ENCODE data around the gene SESN3.

Gene SESN3

DNA sequence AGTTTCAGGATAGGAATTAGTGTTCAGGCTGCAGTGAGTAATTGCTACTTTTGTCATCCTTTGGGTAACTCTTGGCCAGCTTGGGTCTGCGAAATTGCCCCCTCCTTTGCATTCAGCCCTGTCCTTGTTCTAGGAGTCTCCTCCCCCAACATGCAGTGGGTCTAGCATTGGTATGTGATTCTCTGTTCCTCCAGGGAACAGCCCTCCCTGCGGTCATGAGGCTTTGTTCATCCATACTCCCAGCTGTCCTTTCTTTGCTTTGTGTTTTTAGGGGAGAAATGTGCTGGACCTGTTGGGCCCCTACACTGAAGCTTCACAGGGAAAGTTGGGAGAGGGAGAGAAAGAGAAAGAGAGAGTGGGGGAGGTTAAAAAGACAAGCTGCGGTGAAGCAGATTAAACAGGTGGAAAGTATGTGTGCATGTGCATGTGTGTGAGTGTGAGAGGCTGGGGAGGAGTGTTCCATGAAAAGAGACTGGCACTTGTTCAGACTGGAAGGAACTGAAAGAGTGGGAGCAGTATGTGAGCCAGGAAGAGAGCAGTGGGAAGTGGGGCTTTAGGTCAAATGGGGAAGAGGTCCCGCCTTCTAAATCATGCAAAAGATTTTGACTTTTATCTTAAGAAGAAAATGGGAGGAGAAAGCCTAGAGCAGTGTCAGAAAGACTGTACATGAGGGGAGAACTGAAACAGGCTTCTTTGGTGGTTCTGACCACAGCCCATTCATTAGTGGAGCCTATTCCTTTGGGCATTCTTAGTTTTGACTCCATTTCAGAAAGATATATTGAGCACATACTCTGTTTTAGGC lies 17.9 kb upstream of the SESN3 start:
- DNase-seq = no peak

DNA sequence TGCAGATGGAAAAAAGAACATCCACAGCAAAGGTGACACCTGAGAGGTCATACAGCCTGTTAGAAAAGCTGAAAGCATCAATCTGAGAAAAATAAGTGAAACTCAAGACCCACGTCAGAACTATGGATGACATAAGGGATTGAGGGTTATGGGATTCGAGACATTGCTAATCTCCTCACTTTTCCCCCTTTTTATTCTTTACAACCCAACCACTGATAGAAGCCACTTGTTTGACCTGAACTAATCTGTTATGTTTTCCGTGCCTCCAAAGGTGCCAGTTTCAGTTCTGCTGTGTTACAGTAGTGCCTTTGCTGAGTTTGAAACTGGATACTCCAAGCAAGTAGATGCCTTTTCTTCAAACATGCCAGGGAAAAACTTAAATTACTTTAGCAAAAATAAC lies 16.9 kb upstream of the SESN3 start:
- DNase-seq = no peak

DNA sequence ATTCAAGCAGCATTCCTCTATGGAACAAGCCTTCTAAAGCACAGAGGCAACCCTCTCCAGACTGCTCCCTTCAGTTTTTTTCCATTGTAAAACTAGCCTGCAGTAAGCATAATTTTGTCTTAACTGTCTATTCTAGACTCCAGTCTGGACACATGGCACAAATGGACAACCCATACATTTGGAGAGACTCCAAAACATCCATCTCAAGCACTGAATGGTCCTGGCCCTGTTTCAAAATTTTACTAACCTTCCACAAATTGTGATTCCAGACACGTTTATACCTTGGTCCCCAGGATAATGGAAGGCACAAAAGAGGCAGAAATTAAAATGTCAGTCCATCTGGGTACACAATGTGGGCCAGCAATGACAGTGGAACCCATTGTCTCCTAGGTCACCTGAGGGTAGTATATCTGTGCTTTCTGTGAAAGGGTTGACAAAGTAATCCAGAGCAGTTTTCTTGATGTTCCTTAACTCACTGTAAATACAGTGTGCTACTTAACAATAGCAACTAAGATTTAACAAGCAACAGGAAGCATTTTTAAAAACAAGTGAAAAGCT lies 16.2 kb upstream of the SESN3 start:
- DNase-seq = no peak

DNA sequence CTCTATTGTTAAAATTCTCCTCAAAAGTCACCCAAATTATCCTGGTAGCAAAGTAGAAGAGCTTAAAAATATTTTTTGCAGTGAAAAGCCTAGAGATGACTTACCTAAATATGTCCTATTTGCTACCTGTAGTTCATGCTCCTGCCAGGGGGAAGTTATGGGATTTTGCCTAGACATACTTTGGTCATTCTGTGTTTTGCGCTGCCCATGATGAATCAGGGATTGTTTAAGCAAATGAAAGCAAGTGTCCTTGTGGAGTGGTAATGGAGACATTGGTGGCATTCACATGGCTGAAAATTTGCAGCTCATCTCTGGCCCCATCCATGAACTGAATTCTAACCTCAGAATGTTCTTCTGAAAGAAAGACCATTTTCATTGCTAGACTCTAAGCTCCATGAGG lies 14.6 kb upstream of the SESN3 start:
- no peak for DNase-seq

DNA sequence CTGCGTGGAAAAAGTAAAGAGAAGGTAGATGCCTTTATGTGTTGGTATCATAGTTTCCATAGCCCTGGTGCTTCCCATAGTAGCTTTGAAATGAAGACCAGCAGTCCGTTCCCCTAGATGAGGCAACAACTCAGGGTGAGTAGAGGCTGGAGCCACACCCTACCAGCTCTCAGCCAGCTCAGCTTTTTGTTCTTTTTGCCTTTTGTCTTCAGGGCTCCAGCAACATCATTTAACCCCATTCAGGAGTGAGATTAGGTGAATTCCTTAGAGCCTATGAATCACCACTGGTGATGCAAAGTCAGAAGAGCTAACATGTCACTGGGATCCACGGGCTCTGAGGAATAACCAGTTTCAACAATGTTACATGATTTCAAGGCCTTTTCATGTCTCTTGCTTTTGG lies 14.0 kb upstream of the SESN3 start:
- no peak for DNase-seq

DNA sequence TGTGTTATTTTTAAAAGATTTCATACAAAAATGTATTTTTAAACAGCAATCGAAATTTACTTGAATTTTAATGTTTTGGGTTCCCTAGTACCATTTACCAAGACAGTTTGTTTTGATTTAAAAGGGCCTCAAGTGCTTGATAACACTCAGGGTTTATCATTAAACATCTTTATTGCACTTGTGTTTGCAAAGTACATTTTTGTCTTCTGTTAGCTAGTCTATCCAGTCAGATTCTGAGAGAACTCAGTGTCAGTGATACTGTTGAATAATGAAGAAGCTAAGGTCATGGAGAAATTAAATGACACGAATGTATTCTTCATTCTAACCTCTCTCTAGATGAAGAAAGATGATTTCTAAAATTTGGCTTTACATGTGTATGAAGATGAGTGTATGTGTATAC lies 12.7 kb upstream of the SESN3 start:
- no peak for DNase-seq

DNA sequence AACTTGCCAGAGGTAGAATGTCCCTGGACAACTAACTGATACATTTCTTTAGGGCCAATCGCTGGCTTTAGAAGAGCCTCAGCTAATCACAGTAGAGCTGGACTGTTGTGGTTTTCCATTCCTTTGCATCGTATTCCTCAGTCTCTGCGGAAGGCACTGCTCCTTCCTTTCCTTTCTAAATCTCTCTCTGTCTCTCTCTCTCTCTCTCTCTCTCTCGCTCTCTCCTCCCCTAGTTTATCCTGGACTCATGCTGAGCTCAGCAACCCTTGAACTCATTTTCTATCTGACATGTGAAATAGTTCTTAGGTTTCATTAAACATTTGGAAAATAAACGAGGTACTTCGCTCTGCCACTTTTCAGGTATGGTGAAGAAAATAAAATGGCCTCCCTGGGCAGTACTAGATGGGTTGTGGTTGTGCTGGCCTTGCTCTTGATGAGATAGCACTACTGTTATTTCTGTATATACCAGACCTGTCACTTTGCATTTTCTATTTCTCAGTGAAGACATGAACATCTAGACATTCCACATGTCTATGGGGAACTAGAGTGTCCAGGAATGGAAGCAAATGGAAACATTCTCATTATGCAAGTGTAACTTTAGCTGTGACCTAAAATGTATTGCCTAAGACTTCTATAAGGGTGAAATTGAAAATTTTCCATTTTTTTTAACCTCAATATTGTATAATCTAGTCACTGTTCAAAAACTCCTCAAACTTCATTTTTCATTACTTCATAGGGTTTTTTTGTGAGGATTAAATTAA lies 12.0 kb upstream of the SESN3 start:
- DNase-seq = no peak

DNA sequence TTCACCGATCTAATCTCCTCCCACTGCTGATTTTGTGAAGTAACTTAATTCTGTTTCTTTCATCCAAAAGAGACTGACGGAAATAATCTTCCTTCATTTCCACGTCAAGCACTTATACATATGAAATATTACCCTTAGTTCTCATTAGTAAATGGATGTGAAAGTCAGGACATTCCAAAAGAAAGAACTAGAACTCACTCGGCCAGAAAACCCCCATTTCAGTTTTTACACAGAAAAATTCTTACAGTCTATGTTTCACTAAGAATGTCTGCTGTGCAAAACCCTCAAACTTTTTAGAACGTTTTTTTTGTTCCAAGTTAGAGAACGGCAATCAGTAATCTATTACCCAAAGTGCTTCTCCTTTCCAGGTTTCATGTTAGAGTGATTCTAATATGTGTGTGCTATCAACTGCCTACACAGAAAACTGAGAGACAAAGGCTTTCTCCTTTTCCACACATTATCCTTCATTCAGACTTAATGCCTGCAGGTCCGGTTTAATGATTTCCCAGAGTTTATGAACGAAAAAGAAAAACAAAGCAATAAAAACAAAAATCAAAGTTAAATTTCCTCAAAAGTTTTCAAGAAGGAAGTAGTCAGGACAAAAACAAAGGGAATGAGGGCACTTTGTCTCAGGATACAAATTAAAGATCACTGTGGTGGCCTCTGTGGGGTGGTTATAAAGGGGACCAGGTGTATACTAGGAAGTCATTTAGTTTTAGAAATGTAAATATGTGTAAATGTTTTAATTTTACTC lies 11.3 kb upstream of the SESN3 start:
- DNase-seq = no peak

DNA sequence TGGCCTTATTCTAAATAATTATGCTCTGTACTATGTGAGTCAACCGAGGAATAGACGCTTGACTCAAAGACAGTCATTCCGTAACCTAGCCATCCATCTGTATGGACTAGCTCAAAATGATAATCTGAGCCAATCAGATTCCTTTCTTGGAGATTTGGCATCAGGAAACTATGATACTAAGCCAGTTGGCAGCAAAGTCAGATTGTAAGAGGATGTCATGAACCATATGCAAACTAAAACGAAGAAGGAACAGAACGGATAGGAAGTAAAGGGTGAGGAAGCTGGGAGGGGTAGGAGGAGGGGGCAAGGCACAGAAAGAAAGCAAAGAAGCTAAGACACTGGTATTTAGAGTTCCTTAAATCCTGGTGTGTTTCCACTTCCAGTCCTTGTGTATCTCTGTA lies 10.7 kb upstream of the SESN3 start:
- no peak for DNase-seq

DNA sequence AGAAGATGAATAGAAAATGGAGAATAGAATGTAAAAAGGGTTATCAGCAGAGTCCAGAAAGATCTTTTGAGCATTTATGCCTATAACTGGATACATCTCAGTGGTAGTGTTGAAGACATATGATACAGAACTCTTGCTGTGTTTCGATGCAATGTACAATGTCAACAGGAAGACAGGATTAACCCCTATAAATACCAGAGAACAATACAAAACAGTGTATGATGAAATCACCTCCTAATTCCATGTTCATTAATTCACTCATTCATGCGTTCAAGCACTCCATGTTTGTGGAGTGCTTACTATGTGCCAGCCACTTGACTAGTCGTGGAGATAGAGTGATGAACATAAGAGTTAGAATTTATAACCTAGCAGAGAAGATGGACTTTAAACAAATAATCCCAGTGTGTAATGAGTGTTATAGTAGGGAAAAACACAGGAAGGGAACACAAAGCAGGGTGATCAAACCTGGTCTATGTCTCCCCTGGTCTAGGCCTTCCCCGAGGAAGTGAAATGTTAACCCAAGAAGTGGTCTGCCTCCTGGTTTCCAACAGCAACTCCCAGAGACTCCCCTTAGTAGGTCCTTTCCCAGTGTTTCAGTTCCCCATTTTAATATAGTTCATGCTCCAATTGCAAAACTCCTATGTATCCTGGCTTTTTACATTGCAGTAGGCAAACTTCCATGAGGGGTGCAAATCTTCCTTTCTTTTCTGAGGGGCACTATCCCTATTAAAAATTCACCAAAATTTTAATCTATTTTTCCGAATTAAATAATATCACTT lies 9.1 kb upstream of the SESN3 start:
- no peak for DNase-seq

DNA sequence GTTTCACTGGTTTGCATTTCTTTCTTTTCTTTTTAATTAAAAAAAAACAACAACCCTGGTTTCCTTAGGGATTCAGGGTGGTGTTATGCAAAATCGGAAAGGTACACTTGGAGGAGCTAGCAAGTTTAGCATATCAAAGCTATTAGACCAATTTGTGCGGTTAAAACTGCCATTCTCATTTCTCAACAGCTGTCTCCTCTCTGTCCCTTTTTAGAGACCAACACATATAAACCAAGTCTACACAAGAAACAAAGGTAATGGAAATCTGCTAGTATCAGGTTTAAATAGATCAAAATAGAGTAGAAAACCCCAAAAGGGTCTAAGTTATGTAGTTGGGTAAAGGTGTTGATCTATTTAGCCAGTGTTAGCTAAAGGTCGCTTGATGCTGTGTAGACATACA lies 1.7 kb upstream of the SESN3 start:
- no peak for DNase-seq

DNA sequence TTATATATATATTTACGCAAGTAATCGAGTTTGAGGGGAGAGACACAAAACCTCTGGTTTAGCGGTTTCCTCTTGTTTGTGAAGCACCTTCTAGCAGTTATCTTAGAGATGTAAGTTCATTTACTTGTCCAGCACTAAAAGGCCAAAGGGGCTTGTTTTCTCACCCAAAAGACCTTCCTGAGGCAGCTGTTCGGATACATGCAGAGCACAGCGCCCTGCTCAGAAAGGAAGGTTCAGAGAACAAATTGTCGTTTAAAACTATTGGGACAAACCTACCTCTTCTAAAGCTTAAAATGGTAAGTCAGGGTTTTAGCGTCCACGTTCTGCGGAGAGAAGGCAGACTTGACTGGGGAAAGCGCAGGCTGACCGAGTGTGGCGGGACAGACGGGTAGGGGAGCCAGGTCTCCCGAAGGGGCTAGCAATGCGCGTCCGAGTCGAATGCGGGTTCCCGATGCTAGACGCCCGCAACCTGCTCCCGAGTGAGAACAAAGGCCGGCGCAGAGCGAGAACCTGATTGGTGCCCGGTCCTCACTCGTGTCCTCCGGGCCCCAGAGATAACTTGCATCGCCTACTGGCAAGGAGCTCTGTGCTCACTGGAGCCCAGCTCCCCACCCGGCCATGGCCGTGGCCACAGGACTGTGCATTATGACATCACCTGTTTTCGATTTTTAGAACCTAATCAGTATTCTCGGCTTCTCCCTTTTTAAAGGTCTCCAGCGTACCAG lies 1.0 kb upstream of the SESN3 start:
- peak; percentile 68 to 71 for DNase-seq

DNA sequence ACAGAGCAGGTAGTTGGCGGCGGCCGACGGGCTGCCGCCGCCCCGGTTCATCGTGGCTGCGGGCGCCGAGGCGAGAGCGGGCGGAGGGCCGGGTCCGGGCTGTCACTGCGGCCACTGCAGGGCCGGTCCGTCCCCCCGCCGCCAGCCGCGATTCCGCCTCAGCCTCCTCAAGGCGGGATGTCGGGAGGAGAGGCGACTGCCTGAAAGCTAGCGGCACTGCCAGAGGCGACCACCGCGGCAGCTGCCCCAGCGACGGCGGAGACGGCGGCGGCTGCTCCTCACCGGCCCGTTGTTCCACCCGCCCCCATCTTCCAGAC lies 234 bp downstream of the SESN3 start:
- no peak for DNase-seq

DNA sequence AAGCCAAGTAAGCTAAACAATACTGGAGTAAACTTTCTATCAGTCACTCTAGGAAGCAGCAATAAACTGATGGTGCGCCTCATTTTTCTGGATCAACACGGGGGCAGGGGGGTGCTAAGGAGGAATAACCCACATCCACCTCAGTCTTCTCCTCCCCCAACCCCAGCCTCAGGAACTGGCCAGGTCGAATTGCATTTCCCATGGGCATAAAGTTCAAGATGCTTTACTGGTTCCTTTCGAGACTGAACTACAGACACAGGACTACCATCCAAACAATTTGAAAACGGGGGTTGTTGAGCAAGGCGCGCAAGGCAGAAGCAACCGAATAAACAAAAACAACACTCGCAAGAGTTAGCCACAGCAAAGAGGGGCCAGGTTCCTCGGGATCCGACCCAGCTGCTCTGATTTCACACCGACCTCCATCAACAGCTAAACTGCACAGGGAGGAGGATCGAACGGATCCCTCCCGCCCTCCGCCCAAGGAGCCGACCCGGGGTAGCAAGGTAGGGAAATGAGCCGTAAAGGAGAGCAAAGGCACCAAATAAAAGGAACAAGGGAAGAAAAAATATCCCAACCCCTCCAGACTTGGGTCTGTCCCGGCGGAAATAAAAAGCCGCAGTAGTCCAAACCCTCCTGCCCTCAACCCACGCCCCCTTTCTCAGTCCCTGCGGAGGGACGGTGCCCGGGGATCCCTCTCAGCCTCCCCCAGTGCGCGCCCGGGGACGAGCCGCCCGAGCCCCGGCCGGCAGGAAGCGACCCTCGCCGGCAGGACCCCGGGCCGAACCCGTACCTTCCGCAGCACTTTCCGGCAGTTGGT lies 801 bp downstream of the SESN3 start:
- DNase-seq = peak; percentile 41 to 42

DNA sequence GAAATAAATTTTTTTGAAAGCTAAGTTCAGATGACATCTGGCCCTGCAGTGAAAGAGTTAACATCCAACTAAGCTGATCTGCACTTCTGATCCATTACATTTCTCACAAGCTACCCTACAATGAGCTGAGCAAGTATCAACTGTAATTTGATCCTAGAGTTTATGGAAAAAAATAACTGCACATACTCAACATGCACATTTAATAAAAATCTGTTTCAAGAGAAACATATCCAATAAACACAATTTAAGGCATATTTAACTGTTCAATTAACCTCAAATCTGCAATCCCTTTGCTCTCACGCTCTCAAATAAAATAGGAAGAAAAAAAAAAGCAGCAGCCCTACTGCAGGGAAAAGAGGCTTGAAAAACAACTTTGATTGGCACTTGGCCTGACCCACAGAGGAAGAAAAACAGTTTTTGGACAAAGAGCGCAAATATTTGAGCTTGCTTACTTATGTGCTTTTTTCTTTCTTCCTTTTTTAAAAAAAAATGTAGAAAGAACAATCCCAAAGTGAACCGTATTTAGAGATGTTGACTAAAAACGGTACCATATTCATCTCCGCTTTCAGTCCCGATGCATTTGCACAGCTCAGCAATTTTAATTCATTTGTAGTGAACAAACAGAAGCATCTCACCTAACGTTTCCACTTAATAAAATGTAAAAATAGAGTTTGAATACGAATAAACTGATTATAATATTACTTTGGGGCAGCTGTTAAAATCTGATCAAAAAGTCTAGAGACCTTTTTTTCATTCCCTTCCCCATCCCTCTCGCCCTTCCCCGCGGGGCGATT lies 1.6 kb downstream of the SESN3 start:
- DNase-seq = no peak

DNA sequence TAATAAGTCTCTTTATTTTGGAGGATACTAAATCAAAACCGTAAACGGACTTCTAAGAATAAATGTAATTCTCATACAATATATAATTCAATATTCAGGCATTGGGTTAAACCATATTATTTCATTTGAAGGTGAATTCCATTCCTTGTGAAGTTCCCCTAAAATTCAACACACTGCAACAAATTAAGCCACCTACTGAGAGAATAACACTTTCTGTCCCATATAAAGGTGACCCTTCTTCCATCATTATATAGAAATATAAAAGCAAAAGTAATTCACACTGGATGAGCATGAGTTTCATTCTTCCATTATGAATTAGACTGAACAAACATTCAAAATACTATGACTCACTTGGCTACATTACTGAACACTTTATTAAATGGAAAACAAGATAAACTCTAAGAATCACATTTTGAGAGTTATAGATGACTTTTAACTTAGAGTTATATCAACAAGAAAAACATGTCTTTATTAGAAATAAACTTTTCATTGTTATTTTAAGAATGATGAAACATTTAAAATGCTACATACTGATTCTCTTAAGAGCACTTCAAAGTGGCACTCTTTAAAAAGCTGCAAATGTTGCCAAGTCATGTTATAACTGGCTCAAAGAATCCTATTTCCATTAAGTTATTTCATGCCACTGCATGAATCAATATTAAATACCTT lies 2.8 kb downstream of the SESN3 start:
- no peak for DNase-seq

DNA sequence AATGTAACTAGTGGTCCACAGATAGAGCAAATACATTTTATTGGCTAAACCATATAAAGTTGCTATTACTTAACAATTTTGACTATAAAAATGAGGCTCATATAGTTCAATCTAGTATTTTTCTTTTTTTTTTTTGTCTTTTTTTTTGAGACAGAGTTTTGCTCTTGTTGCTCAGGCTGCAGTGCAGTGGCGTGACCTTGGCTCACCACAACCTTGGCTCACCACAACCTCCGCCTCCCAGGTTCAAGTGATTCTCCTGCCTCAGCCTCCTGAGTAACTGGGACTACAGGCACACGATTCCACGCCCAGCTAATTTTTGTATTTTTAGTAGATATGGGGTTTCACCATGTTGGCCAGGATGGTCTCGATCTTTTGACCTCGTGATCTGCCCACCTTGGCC lies 3.9 kb downstream of the SESN3 start:
- peak; percentile 29 to 33 for DNase-seq

DNA sequence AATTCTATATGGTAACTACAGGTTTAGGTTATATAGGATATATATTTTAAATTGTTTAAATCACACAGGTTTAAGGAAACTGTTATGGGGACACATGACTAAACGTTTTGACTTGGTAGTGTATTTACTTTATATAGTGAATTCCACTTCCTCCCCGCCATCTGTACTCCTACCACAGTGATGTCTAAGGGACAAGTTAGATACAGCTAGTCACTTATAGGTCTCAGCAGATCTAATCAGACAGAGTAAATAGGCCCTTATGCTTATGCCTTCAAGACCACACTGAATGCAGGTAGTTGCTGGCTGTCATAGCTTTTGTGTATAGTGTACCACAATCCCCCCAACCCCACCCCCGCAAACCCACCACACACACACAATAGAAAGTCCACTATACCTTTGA lies 8.2 kb downstream of the SESN3 start:
- DNase-seq = no peak

DNA sequence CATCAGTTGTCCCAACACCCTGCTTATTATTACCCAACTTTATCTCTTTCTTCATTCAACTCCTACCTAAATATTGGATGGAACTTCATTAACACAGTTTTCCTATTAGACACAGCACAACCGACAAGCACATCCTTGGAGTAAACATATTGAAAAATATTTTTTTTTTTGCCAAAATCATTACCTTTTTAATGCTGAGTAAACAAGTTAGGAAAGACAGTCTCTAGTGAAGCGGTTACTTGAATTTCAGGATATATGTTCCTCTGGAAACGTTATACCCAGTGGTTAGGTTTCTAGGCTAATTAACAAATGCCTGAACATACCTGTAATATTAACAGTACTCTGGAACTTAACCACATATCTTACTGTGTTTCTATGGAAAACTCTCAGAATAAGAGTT lies 11.4 kb downstream of the SESN3 start:
- DNase-seq = no peak

DNA sequence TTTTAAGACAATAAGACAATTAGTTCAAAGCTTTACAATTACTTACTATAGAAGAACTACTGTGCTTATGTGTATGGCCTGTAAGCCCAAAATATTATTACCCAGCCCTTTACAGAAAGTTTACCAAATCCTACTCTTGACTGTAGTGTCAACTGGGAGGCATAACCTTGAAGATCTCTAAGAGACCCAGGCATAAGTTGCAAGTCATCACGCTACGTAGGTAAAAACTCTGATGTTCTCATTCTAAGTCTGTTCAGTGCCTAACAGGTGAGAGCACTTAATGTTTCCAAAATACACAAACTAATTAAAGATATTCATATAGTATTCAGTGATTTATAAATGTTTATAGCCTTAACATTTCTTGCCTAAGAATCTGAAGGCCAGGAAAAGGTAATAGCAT lies 12.9 kb downstream of the SESN3 start:
- DNase-seq = no peak

Data from stimulated activated CD4-positive, alpha-beta T cell treated with anti-CD3 and anti-CD28 coated beads, Interleukin-2, amount 100 ng/mL, for 24 hours (primary cell).